Activated CD8-positive, alpha-beta memory T cell treated with anti-CD3 and anti-CD28 coated beads for 4 hours (primary cell): ENCODE measurements around the gene MSANTD1.

Experiments used
- DNase-seq, 2 donors: peaks; one replicate each; pipeline ENCODE4 v3.0.0-alpha.2; 2020; ENCODE audit warnings: low read depth in 2 of 2

Gene MSANTD1

GRCh38 chr4:3263053-3263875 lies 14.3 kb downstream of the MSANTD1 start:
- DNase-seq, result no peak

- DNase-seq, result no peak
Measured at GRCh38 chr4:3263876-3264193, 14.9 kb downstream of the MSANTD1 start.

DNA sequence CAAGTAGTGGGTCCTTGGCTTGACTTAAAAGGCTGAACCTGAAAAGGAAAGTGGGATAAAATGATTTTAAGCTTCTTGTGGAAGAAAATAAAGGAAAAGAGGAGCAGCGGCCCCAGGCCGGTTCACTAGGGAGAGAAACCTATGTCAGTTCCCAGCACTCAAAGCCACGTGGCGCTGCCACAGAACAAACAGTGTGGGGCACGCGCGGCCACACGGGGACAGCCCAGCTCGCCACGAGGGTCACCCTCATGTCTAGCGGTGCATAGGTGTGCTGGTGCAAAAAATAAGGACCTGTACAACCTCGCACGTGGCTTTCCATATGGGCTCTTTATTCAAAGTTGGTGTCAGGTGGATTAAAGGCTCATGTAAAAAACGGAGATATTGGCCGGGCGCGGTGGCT lies 17.1 kb downstream of the MSANTD1 start:
- no peak for DNase-seq

- DNase-seq, result no peak
Measured at GRCh38 chr4:3267576-3268394, 18.8 kb downstream of the MSANTD1 start.

DNA sequence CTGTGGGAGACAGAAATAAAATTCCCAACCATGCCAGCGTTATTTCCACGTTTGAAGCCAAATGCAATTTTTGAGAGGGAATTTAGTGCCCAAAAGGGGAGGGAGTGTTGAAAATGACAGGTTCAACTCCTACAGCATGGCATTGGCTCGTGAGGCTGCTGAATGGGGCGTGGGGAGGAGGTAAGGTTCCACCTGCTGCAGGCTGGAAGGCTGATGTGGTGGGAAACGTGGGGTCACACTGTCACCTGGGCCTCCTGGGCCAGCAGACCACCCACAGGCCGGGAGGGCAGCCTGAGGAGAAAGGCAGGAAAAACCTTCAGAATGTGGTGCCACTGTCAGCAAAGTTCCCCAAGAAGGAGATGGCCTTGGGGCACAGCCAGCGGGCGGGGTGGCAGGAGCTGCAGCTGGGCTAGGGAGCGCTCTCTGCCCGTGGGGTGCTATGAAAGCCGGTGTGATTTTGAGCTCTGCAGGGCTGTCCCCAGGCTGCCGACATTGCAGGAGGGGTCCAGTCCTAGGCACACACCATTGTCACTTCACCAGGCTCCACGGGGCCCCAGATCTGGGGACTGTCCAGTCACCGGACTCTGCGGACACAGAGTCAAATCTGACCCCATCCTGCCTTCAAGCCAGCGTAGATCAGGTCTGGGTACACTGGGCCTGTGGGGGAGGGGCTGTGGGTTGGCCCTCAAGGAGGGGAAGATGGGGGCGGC lies 19.6 kb downstream of the MSANTD1 start:
- DNase-seq, result no peak

DNA sequence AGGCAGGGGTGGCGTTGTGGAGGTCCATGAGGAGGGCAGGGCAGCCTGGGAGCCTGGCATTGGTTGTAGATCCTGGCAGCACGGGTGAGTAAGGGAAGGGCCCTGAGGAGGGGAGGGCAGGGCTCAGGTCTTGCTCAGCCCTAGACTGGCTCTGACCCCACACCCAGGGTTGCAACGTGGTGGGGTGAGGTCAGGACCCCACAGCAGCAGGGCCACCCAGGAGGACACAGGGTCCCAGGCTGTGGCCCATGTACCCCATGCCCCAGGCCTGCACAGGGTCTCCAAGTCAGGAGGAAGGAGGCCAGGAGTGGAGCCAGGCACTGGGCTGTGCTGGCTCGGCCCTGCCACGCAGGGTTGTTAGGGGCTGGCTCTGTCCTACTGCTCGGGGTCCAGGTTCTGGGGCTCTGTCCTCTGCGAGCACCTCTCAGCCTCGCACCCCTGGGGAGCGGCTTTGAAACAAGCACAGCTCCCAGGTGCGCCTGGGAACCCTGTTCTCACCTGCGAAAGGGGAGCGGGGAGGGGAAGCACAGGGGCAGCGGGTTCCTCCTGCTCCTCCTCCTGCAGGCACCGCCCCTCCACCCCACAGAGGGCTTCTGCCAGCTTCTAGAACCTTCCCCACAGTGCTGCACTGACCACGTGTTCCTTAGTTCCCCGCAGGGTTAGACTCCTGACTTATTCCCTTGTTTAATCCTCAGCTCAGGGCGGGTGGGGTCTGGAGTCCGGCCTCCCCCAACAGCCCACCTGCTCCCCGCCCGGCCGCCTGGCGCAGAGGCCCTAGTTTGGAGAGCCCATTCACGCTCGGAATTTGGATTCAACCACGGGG lies 20.4 kb downstream of the MSANTD1 start:
- DNase-seq, result no peak

- no peak for DNase-seq
Measured at GRCh38 chr4:3269991-3270611, 21.1 kb downstream of the MSANTD1 start.

DNA sequence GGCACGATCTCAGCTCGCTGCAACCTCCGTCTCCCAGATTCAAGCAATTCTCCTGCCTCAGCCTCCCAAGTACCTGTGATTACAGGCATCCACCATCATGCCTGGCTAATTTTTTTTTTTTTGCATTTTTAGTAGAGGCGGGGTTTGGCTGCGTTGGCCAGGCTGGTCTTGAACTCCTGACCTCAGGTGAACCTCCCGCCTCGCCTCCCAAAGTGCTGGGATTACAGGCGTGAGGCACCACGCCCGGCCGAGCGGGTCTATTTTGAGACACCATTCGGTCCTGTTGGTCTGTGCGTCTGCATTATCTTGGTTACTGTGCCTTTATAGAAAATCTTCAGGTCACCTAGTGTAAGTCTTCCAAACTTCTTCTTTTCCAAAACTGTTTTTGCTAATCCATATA lies 22.2 kb downstream of the MSANTD1 start:
- no peak for DNase-seq

DNA sequence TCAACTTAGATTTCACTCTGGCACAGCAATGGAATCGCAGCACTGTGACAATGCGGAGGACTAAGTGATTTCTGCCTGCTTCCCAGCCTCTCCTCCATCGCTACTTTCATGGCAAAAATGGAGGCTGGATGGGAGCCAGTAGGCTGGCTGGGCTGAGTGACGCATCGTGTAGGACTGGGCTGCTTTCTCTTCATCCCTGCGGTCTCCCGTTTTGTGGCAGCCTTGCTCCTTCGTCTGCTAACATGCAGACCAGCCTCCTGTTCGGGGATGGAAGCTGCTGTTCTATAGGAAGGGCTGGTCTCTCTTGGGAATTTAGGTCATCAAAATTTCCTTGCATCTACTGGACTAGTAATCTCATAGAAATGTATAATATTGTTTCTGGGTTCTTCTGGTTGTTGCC lies 28.0 kb downstream of the MSANTD1 start:
- no peak for DNase-seq

DNA sequence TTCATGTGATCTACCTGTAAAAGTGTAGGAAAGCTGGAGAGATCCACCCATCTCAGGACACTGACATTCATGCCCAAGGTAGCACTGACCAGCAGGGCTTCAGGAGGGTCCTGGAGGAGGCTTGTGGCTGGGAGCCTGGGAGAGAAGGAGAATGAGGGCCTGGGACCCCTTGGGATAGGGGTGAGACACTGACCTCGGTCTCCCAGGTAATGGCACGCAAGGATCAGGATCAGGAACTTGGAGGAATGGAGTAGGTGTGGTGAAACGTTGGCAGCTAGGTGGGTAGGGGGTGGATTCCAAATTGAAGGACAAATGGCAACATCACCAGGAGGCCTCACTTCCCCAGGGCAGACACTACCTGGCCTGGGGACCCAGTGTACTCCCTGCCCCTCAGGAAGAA lies 31.5 kb downstream of the MSANTD1 start:
- no peak for DNase-seq

GRCh38 chr4:3283483-3283882 lies 34.5 kb downstream of the MSANTD1 start:
- DNase-seq, result no peak

DNA sequence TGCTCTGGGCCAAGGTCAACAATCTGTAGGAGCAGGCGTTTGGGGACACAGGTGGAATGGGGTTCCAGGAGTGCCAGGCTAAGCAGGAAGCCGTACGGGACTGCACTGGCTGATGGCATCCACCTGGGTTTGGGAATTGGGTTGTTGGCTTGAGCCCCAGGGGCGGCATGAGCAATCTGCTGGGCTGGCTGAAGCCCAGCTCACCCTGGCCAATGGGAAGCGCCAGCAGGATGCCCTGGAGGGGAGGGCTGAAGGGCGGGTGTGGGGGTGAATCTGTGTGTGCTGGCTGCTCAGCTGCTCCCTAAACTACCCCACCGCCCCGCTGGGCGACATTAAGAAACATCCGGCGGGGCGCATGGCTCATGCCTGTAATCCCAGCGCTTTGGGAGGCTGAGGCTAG lies 35.0 kb downstream of the MSANTD1 start:
- no peak for DNase-seq

- DNase-seq, result no peak
Measured at GRCh38 chr4:3284734-3285557, 36.0 kb downstream of the MSANTD1 start.

GRCh38 chr4:3285558-3286334 lies 36.8 kb downstream of the MSANTD1 start:
- no peak for DNase-seq

GRCh38 chr4:3286335-3287175 lies 37.6 kb downstream of the MSANTD1 start:
- DNase-seq, result no peak

- no peak for DNase-seq
Measured at GRCh38 chr4:3287271-3287971, 38.5 kb downstream of the MSANTD1 start.

- no peak for DNase-seq
Measured at GRCh38 chr4:3287972-3288570, 39.1 kb downstream of the MSANTD1 start.
